ENCODE data around the gene AKAP6. TPM values are rescaled to one million over a fixed set of nuclear protein-coding genes. Genes with fewer than 3 reads are reported as not detected.

AKAP6 gene
- total and polyA plus RNA-seq, 10 of the 15 experiments (the other 5 are each of a cell fraction or from before 2014, with no cell fraction given): 0.35 to 5.9 (median 2.2) TPM

DNA sequence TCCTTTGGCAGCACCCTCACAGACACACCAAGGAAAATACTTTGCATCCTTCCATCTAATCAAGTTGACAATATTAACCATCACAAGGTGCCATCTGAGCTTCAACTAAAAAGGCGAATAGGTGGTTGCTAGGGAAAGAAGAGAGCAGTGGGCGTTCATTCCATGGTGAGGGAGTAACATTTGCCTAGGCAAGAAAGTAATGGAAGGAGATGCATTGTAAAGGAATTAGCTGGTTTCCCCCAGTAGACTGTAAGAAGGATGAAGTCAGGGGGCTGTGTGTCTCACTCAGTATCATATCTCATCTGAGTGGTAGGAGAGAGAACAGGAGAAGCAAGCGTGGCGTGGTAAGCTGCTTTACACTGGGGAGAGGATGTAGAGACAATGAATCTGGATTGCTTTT lies 34.7 kb downstream of the AKAP6 start:
- POLR2A ChIA-PET: no interaction called here
- Histone ChIP-seq H3K27me3 (replicated peaks in 1 of 2; ENCODE audit: control insufficient read depth in 2 of 2, insufficient read depth in 2 of 2, low read length in 1 of 2) (no peaks in the 10 kb centered on the region), H3K36me3 (ENCODE audit: control insufficient read depth in 2 of 2, insufficient read depth in 2 of 2, low read length in 1 of 2) (no peaks in the 10 kb centered on the region), H3K27ac (ENCODE audit: control insufficient read depth, insufficient read depth) (no peak overlapping the region), H3K9me3 (replicated peaks; ENCODE audit: control insufficient read depth, insufficient read depth, low read length) (no peaks in the 10 kb centered on the region), H2AFZ (ENCODE audit: control insufficient read depth, low read depth, low read length) (no peak overlapping the region), H3K4me2 (ENCODE audit: control insufficient read depth, insufficient read depth) (no peak overlapping the region), H3K4me1 (ENCODE audit: control insufficient read depth, insufficient read depth, low read length) (no peaks in the 10 kb centered on the region), H3K79me2 (ENCODE audit: control insufficient read depth, insufficient read depth, low read length) (no peaks in the 10 kb centered on the region), H3K4me3 (no peak overlapping the region), H4K20me1 (ENCODE audit: control insufficient read depth, insufficient read depth) (no peaks in the 10 kb centered on the region), H3K9ac (ENCODE audit: control insufficient read depth, insufficient read depth, low read length) (no peak overlapping the region)
- CTCF ChIA-PET: no interaction called here
- no peak for FAIRE-seq
- SMC1A ChIA-PET (ENCODE audit: uncharacterized antibody, unreplicated experiment): interaction anchor here (1.5 kb wide), 1 partner anchor 8 kb away, joined by 7 read pairs; no protein-coding TSS in a partner anchor
- in situ Hi-C loops (cut with MboI) (no loop called here), intact Hi-C loops (cut with micrococcal nuclease; ENCODE audit: unreplicated experiment) (no loop called here)
- BruUV-seq (replicated peaks): no TSS peak
- WGBS (ENCODE audit: insufficient coverage, insufficient replicate concordance, low lambda C conversion rate, missing lambda C conversion rate): 23% methylated on average over 4 of the region's 4 CpGs
- DNase-seq (ENCODE audit: low read depth, low spot score): no peak
- ATAC-seq: no peak
- RAD21 ChIA-PET (ENCODE audit: unreplicated experiment): no interaction called here
- TF ChIP-seq, protein P1, sequence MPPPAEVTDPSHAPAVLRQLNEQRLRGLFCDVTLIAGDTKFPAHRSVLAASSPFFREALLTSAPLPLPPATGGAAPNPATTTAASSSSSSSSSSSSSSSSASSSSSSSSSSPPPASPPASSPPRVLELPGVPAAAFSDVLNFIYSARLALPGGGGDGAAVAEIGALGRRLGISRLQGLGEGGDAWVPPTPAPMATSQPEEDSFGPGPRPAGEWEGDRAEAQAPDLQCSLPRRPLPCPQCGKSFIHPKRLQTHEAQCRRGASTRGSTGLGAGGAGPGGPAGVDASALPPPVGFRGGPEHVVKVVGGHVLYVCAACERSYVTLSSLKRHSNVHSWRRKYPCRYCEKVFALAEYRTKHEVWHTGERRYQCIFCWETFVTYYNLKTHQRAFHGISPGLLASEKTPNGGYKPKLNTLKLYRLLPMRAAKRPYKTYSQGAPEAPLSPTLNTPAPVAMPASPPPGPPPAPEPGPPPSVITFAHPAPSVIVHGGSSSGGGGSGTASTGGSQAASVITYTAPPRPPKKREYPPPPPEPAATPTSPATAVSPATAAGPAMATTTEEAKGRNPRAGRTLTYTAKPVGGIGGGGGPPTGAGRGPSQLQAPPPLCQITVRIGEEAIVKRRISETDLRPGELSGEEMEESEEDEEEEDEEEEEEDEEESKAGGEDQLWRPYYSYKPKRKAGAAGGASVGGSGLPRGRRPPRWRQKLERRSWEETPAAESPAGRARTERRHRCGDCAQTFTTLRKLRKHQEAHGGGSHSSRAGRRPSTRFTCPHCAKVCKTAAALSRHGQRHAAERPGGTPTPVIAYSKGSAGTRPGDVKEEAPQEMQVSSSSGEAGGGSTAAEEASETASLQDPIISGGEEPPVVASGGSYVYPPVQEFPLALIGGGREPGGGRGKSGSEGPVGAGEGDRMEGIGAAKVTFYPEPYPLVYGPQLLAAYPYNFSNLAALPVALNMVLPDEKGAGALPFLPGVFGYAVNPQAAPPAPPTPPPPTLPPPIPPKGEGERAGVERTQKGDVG (CRISPR knock-in tag; IDR thresholded peaks at IDR 0.05): no peak
- TF ChIP-seq RCOR1 (conservative IDR thresholded peaks at IDR 0.05; ENCODE audit: low read depth, low read length) (no peak), JUND (IDR thresholded peaks at IDR 0.05; ENCODE audit: low read depth, low read length) (no peak), CHD2 (IDR thresholded peaks at IDR 0.05; ENCODE audit: borderline replicate concordance, low read depth, low read length) (no peak), NFXL1 (IDR thresholded peaks at IDR 0.05; ENCODE audit: borderline replicate concordance) (no peak), ZSCAN29 (IDR thresholded peaks at IDR 0.05) (no peak), CBX3 (IDR thresholded peaks at IDR 0.05; ENCODE audit: borderline replicate concordance, low read depth) (no peak), BMI1 (IDR thresholded peaks at IDR 0.05; ENCODE audit: borderline replicate concordance) (no peak), YY1 (IDR thresholded peaks at IDR 0.05; ENCODE audit: low read depth, low read length) (no peak)
- TF ChIP-seq, protein P2, sequence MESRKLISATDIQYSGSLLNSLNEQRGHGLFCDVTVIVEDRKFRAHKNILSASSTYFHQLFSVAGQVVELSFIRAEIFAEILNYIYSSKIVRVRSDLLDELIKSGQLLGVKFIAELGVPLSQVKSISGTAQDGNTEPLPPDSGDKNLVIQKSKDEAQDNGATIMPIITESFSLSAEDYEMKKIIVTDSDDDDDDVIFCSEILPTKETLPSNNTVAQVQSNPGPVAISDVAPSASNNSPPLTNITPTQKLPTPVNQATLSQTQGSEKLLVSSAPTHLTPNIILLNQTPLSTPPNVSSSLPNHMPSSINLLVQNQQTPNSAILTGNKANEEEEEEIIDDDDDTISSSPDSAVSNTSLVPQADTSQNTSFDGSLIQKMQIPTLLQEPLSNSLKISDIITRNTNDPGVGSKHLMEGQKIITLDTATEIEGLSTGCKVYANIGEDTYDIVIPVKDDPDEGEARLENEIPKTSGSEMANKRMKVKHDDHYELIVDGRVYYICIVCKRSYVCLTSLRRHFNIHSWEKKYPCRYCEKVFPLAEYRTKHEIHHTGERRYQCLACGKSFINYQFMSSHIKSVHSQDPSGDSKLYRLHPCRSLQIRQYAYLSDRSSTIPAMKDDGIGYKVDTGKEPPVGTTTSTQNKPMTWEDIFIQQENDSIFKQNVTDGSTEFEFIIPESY (IDR thresholded peaks at IDR 0.05): no peak
- TF ChIP-seq, protein P3, sequence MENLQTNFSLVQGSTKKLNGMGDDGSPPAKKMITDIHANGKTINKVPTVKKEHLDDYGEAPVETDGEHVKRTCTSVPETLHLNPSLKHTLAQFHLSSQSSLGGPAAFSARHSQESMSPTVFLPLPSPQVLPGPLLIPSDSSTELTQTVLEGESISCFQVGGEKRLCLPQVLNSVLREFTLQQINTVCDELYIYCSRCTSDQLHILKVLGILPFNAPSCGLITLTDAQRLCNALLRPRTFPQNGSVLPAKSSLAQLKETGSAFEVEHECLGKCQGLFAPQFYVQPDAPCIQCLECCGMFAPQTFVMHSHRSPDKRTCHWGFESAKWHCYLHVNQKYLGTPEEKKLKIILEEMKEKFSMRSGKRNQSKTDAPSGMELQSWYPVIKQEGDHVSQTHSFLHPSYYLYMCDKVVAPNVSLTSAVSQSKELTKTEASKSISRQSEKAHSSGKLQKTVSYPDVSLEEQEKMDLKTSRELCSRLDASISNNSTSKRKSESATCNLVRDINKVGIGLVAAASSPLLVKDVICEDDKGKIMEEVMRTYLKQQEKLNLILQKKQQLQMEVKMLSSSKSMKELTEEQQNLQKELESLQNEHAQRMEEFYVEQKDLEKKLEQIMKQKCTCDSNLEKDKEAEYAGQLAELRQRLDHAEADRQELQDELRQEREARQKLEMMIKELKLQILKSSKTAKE (IDR thresholded peaks at IDR 0.05; ENCODE audit: low read depth, poor library complexity, severe bottlenecking): no peak
- TF ChIP-seq, protein P4, sequence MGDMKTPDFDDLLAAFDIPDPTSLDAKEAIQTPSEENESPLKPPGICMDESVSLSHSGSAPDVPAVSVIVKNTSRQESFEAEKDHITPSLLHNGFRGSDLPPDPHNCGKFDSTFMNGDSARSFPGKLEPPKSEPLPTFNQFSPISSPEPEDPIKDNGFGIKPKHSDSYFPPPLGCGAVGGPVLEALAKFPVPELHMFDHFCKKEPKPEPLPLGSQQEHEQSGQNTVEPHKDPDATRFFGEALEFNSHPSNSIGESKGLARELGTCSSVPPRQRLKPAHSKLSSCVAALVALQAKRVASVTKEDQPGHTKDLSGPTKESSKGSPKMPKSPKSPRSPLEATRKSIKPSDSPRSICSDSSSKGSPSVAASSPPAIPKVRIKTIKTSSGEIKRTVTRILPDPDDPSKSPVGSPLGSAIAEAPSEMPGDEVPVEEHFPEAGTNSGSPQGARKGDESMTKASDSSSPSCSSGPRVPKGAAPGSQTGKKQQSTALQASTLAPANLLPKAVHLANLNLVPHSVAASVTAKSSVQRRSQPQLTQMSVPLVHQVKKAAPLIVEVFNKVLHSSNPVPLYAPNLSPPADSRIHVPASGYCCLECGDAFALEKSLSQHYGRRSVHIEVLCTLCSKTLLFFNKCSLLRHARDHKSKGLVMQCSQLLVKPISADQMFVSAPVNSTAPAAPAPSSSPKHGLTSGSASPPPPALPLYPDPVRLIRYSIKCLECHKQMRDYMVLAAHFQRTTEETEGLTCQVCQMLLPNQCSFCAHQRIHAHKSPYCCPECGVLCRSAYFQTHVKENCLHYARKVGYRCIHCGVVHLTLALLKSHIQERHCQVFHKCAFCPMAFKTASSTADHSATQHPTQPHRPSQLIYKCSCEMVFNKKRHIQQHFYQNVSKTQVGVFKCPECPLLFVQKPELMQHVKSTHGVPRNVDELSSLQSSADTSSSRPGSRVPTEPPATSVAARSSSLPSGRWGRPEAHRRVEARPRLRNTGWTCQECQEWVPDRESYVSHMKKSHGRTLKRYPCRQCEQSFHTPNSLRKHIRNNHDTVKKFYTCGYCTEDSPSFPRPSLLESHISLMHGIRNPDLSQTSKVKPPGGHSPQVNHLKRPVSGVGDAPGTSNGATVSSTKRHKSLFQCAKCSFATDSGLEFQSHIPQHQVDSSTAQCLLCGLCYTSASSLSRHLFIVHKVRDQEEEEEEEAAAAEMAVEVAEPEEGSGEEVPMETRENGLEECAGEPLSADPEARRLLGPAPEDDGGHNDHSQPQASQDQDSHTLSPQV (IDR thresholded peaks at IDR 0.05): no peak
